HG02798 (cell line): Measurements from ENCODE around the gene NKAIN2.

Experiments
- ATAC-seq: cut with Tn5 transposase; IDR thresholded peaks from one replicate; pipeline ENCODE4 v1.9.1; 2021; ENCODE audit warnings: mild to moderate bottlenecking; ENCODE audit not compliant: unreplicated experiment, poor library complexity

Gene NKAIN2

GRCh38 chr6:124830506-124830905 lies 1026.8 kb downstream of the NKAIN2 start:
- no peak for ATAC-seq

- ATAC-seq: no peak
Measured at GRCh38 chr6:124854338-124854922, 1050.8 kb downstream of the NKAIN2 start.

GRCh38 chr6:124857746-124858145 lies 1054.1 kb downstream of the NKAIN2 start:
- no peak for ATAC-seq

- no peak for ATAC-seq
Measured at GRCh38 chr6:124858564-124858963, 1054.9 kb downstream of the NKAIN2 start.

GRCh38 chr6:124859366-124859765 lies 1055.7 kb downstream of the NKAIN2 start:
- no peak for ATAC-seq

GRCh38 chr6:124866040-124866439 lies 1062.4 kb downstream of the NKAIN2 start:
- ATAC-seq: no peak

- no peak for ATAC-seq
Measured at GRCh38 chr6:124867121-124867520, 1063.5 kb downstream of the NKAIN2 start.

GRCh38 chr6:124868481-124868880 lies 1064.8 kb downstream of the NKAIN2 start:
- no peak for ATAC-seq

- no peak for ATAC-seq
Measured at GRCh38 chr6:124869416-124869815, 1065.8 kb downstream of the NKAIN2 start.

GRCh38 chr6:124870611-124871459 lies 1067.2 kb downstream of the NKAIN2 start:
- ATAC-seq: no peak

GRCh38 chr6:124872361-124873065 lies 1068.8 kb downstream of the NKAIN2 start:
- peak; percentile 83 for ATAC-seq

GRCh38 chr6:124873066-124873410 lies 1069.4 kb downstream of the NKAIN2 start:
- peak; percentile 17 for ATAC-seq
